Adrenal gland (tissue), 12 donors: ENCODE measurements around the gene ENO4. TPM values are rescaled to one million over a fixed set of nuclear protein-coding genes. Genes with fewer than 3 reads are reported as not detected.

ENCODE experiments used
- DNase-seq, 7 donors: peaks; one replicate each; pipeline ENCODE4 v3.0.0-alpha.2; 2019 to 2020
- H3K27ac ChIP-seq, 5 donors: fragments of 200-600 bp; sonication (generic) in 4 of 5; 1 replicate in 3 of 5; 2 replicates in 2 of 5; pipeline versions ENCODE4 v1.5.1 to v1.8.0; 2016 to 2020; ENCODE audit warnings: mild to moderate bottlenecking in 1 of 5
- H3K27me3 ChIP-seq: fragments of 200-600 bp; 2 replicates; pipeline ENCODE4 v1.8.0; 2021
- H3K36me3 ChIP-seq, 2 donors: fragments of 200-600 bp; replicated peaks in 1 of 2; 1 replicate in 1 of 2; 2 replicates in 1 of 2; pipeline versions ENCODE4 v1.5.1 to v1.8.0; 2018 to 2022
- H3K4me1 ChIP-seq, 2 donors: fragments of 200-600 bp; replicated peaks in 1 of 2; 1 replicate in 1 of 2; 2 replicates in 1 of 2; pipeline versions ENCODE4 v1.5.1 to v1.8.0; 2018 to 2021
- H3K4me3 ChIP-seq, 4 donors: fragments of 200-600 bp; sonication (generic) in 3 of 4; one replicate each; pipeline ENCODE4 v1.5.1; 2016 to 2018
- H3K9me3 ChIP-seq, 3 donors: fragments of 200-600 bp; sonication (generic) in 1 of 3; replicated peaks in 1 of 3; 1 replicate in 2 of 3; 2 replicates in 1 of 3; pipeline versions ENCODE4 v1.5.1 to v1.8.0; 2016 to 2021
- CTCF ChIP-seq, 6 experiments: fragments of 450-650 bp in 4 of 6; fragments of 200-600 bp in 2 of 6; sonication (generic) in 1 of 6; IDR thresholded peaks; 1 replicate in 5 of 6; 2 replicates in 1 of 6; pipeline versions ENCODE4 v1.5.1 to v1.8.0; 2016 to 2021; ENCODE audit warnings: antibody characterized with exemption in 6 of 6, mild to moderate bottlenecking in 2 of 6, moderate library complexity in 1 of 6
- POLR2A ChIP-seq, 2 donors: fragments of 450-650 bp; IDR thresholded peaks; one replicate each; pipeline ENCODE4 v1.6.1; 2017; ENCODE audit warnings: antibody characterized with exemption in 2 of 2, mild to moderate bottlenecking in 2 of 2, moderate library complexity in 1 of 2
- WGBS, 4 donors: extraction: QIAGEN DNeasy Blood & Tissue Kit in 2 of 4; methylation state at CpG; one replicate each; pipeline versions ENCODE4 v1.1.5 to v1.1.7; 2013 to 2017; 5-methylcytosine and 5-hydroxymethylcytosine counted together
- intact Hi-C, 2 donors: fragments of 100-400 bp; cut with DNase I; formaldehyde crosslinking; loops; one replicate each; pipeline versions ENCODE4 v1.14.1 to v1.15.0; 2022 to 2023
- polyA plus RNA-seq, 3 donors: library from polyadenylated mRNA; stranded (reverse); fragments of 200-250 nt in 2 of 3; fragments of 350-450 nt in 1 of 3; fragmentation: Illumina TruSeq in 1 of 3; extraction: RNeasy Lipid Tissue Mini Kit (QIAGEN cat#74804) in 1 of 3; gene quantifications; one replicate each; pipeline ENCODE4 v1.2.3, GENCODE V29; 2013 to 2014
- total RNA-seq, 9 donors: library from RNA; depleted of rRNA in 4 of 9; stranded (reverse); fragments of >200 nt in 4 of 9; fragments of 120-200 nt in 1 of 9; fragmentation: NEBNext Ultra II Directional in 1 of 9; extraction: Animal tissue kit (Norgen Biotek cat#: 25700) in 1 of 9; gene quantifications; one replicate each; pipeline versions ENCODE4 v1.1.0 to v1.2.4, GENCODE V29; 2013 to 2023
- donor health status: healthy with polysubstance abuse.
- donor health status: Bipolar disorder and iron deficiency.
- donor health status: DM: yes; HTN: yes; CAD: no.
- donor health status: DM: no; HTN: no; CAD: no.
- donor health status: DM: no; HTN: no; CAD: no.
- donor health status: DM: yes; HTN: yes; CAD: no.

Gene ENO4
- total and polyA plus RNA-seq, 12 donors = 0.11 to 6.8 (median 0.42) TPM; not detected in 1

GRCh38 chr10:116835658-116836057 is 13.6 kb upstream of the ENO4 start:
- H3K4me3 ChIP-seq = no peak overlapping the region
- H3K27ac ChIP-seq = no peak overlapping the region
- TF ChIP-seq CTCF (IDR thresholded peaks at IDR 0.05) (no peak), POLR2A (IDR thresholded peaks at IDR 0.05) (no peak)
- no peaks in the 10 kb centered on the region for H3K4me1 ChIP-seq
- WGBS, 4 donors = 70 to 81% (median 80%) methylated on average over 7 of the region's 7 CpGs
- intact Hi-C loops = no loop called here
- no peaks in the 10 kb centered on the region for H3K27me3 ChIP-seq
- H3K9me3 ChIP-seq = no peaks in the 10 kb centered on the region
- H3K36me3 ChIP-seq = no peaks in the 10 kb centered on the region
- no peak for DNase-seq

DNA sequence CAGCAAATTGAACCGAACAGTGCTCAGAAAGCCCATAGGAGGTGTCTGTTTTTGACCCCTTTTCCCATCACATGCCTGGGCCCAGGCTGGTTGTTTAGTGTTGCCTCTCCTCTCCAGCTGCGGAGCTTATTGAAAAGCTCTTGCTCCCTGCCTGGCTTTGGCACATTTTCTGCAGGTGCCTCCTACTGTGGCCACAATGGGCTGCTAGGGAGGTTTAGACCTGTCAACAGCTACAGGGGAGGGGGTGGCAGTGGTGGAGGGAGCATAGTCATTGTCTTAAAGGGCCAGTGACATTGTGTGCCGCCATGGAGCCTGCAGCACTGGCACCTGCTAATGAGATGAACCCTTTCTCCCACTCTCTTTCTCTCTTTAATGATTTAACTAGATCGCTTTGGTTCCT is 13.2 kb upstream of the ENO4 start:
- H3K27ac ChIP-seq = no peak overlapping the region
- H3K36me3 ChIP-seq = no peaks in the 10 kb centered on the region
- no peak for DNase-seq
- no peak overlapping the region for H3K4me3 ChIP-seq
- no peaks in the 10 kb centered on the region for H3K9me3 ChIP-seq
- intact Hi-C loops = no loop called here
- 61 to 73% (median 66%) methylated on average over 4 of the region's 4 CpGs for WGBS, 4 donors
- H3K27me3 ChIP-seq = no peaks in the 10 kb centered on the region
- TF ChIP-seq CTCF (IDR thresholded peaks at IDR 0.05) = no peak
- TF ChIP-seq POLR2A (IDR thresholded peaks at IDR 0.05) = no peak
- H3K4me1 ChIP-seq = no peaks in the 10 kb centered on the region

DNA sequence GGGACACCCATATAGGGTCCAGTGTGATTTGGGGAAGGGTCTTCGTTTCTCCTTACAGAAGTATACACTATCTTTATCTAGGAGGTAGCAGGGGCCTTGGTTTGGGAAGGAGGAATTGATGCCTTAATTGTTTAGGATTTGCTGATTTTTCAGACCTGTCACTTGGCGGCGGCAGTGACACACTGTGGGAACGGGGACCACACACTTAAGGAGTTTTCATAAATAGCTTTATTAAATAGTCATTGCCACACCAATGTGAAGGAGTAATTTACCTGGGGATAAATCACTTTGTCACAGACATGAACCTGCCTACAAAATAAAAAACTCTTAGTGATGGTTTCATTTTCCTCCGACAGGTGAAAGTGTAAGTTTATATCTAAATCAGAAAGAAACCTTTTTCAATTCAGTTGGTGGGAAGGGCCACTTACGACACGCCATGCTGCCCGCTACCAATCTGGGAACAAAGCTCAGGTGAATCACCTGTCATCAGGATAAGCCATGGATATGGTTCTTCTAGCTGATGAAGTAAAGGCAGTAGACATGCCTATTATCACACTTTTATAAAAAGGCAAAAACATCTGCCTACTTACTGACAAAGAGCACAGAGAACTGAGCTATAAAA is 12.3 kb upstream of the ENO4 start:
- H3K27ac ChIP-seq = no peak overlapping the region
- WGBS, 4 donors = 75 to 85% (median 82%) methylated on average over 8 of the region's 8 CpGs
- intact Hi-C loops = no loop called here
- H3K4me1 ChIP-seq = no peaks in the 10 kb centered on the region
- H3K4me3 ChIP-seq = no peak overlapping the region
- H3K9me3 ChIP-seq = no peaks in the 10 kb centered on the region
- TF ChIP-seq POLR2A (IDR thresholded peaks at IDR 0.05) (no peak), CTCF (IDR thresholded peaks at IDR 0.05) (no peak)
- no peaks in the 10 kb centered on the region for H3K27me3 ChIP-seq
- no peaks in the 10 kb centered on the region for H3K36me3 ChIP-seq
- no peak for DNase-seq

DNA sequence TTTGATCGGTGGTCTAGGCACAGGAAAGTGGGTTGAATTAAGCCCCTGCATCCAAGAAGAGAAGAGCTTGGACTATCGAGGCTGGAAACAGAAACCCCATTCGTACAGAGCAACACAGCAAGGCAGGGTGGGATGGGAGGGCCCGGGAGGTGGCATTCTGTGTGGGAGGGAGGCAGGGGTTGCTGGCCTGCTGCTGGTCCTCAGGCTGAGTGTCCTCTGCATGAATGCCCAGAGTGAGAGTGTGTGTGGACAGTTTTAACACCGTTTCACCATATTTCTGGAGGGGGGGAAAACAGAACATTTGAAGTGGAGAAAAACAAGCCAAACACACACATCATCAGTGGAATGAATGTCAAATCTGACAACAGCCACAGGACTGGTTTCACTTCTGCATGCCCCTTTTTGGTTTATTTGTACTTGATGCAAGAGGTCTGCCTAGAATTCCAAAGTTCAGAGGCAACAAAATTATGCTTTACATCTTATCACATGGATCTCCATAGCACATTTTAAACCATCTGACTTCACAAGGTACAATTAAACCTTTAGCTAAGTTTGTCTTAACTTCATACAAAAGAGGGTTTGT is 11.1 kb upstream of the ENO4 start:
- Histone ChIP-seq H3K36me3 (no peaks in the 10 kb centered on the region), H3K9me3 (no peaks in the 10 kb centered on the region), H3K27ac (no peak overlapping the region), H3K4me3 (no peak overlapping the region), H3K27me3 (no peaks in the 10 kb centered on the region), H3K4me1 (no peaks in the 10 kb centered on the region)
- no peak for DNase-seq
- TF ChIP-seq POLR2A (IDR thresholded peaks at IDR 0.05) (no peak), CTCF (IDR thresholded peaks at IDR 0.05) (no peak)
- intact Hi-C loops = no loop called here
- WGBS, 4 donors = 73 to 79% (median 76%) methylated on average over 5 of the region's 5 CpGs
